Tibial nerve (tissue), 4 donors: Measurements from ENCODE around the gene RHOBTB3. TPM values are rescaled to one million over a fixed set of nuclear protein-coding genes. Genes with fewer than 3 reads are reported as not detected.

Source experiments
- DNase-seq, 2 donors: peaks; one replicate each; pipeline ENCODE4 v3.0.0-alpha.2; 2019; ENCODE audit warnings: low spot score in 2 of 2
- H3K27ac ChIP-seq, 4 donors: fragments of 200-600 bp; sonication (generic) in 3 of 4; one replicate each; pipeline ENCODE4 v1.5.1; 2017 to 2019; ENCODE audit warnings: mild to moderate bottlenecking in 1 of 4
- H3K27me3 ChIP-seq, 2 donors: fragments of 200-600 bp; sonication (generic) in 1 of 2; one replicate each; pipeline versions ENCODE4 v1.5.1 to v1.6.0; 2017 to 2019
- H3K36me3 ChIP-seq, 3 donors: fragments of 200-600 bp; sonication (generic); one replicate each; pipeline ENCODE4 v1.5.1; 2018 to 2019
- H3K4me1 ChIP-seq, 4 donors: fragments of 200-600 bp; sonication (generic) in 3 of 4; one replicate each; pipeline ENCODE4 v1.5.1; 2017 to 2019
- H3K4me3 ChIP-seq, 4 donors: fragments of 200-600 bp; sonication (generic) in 3 of 4; one replicate each; pipeline ENCODE4 v1.5.1; 2017 to 2019; ENCODE audit warnings: mild to moderate bottlenecking in 1 of 4, moderate library complexity in 1 of 4
- H3K9me3 ChIP-seq, 4 donors: fragments of 200-600 bp; sonication (generic) in 3 of 4; one replicate each; pipeline ENCODE4 v1.5.1; 2017 to 2019
- EP300 ChIP-seq, 2 donors: sonication (generic); formaldehyde crosslinking; IDR thresholded peaks; one replicate each; pipeline ENCODE4 v1.6.1; 2017; ENCODE audit warnings: antibody characterized with exemption in 2 of 2, mild to moderate bottlenecking in 1 of 2
- POLR2A ChIP-seq, 2 donors: fragments of 450-650 bp; IDR thresholded peaks; one replicate each; pipeline ENCODE4 v1.6.1; 2017; ENCODE audit warnings: antibody characterized with exemption in 2 of 2, mild to moderate bottlenecking in 2 of 2, moderate library complexity in 2 of 2
- WGBS, 2 donors: methylation state at CpG; one replicate each; pipeline ENCODE4 v1.1.5; 2018; 5-methylcytosine and 5-hydroxymethylcytosine counted together
- total RNA-seq, 4 donors: library from RNA; depleted of rRNA; stranded (reverse); fragments of >200 nt; gene quantifications; one replicate each; pipeline ENCODE4 v1.1.0, GENCODE V29; 2016
- TF ChIP-seq, protein P1 (sequence below), 5 experiments: fragments of 200-600 bp in 3 of 5; fragments of 450-650 bp in 2 of 5; sonication (generic) in 3 of 5; IDR thresholded peaks; one replicate each; pipeline ENCODE4 v1.5.1; 2016 to 2019; ENCODE audit warnings: antibody characterized with exemption in 5 of 5, mild to moderate bottlenecking in 3 of 5, moderate library complexity in 2 of 5

RHOBTB3 gene
- total RNA-seq, 4 donors from 2014 or later: 130 to 219 (median 195) TPM

DNA sequence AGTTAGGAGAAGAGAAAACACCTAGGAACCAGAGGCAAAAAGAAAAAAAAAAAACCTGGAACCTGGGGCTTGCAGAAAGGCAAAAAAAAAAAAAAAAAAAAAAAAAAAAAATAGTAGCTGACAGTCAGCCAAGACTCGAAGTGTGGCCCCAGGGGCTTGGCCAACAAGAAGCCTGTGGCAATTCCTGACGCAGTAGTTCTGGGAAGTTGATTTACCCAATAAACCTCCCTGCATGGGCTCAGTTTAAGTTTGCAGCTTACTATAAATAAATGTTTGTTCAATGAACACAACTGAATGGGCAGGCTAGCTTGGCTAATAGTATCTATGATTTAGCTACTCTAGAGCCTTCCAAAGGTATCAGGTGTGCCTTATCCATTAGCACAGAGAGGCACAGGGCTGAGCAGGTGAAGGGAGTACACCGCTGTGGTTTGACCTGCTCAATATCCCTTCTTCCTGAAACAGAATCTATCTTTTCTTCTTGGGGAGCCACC lies 112.6 kb downstream of the RHOBTB3 start:
- peaks cover 0 to 24% (median 8%) of the 10 kb centered on the region in 4 donors for H3K4me1 ChIP-seq
- no peak for TF ChIP-seq POLR2A (IDR thresholded peaks at IDR 0.05)
- peak in 1 of 2 donors; percentile 72 for TF ChIP-seq EP300 (IDR thresholded peaks at IDR 0.05)
- DNase-seq: peak in 1 of 2 donors; percentile 59
- H3K36me3 ChIP-seq: no peaks in the 10 kb centered on the region
- H3K9me3 ChIP-seq: no peaks in the 10 kb centered on the region
- 63 to 68% methylated on average over 3 of the region's 3 CpGs for WGBS, 2 donors
- no peak overlapping the region for H3K4me3 ChIP-seq
- no peaks in the 10 kb centered on the region for H3K27me3 ChIP-seq
- peak overlapping the region in 3 of 4 donors; percentile 26 to 72 (median 70) for H3K27ac ChIP-seq

DNA sequence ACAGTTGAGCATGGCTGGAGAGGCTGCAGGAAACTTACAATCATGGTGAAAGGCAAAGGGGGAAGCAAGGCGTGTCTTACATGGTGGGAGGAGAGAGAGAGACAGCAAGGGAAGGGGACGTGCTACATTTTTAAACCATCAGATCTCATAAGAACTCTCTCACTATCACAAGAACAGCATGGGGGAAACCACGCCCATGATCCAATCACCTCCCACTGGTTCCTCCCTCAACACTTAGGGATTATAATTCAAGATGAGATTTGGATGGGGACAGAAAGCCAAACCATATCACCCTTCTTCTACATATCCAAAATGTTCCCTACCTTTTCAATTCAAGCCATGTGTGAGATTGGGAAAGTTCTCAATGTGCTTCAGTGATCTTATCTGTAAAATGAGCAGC lies 114.3 kb downstream of the RHOBTB3 start:
- TF ChIP-seq, protein P1, sequence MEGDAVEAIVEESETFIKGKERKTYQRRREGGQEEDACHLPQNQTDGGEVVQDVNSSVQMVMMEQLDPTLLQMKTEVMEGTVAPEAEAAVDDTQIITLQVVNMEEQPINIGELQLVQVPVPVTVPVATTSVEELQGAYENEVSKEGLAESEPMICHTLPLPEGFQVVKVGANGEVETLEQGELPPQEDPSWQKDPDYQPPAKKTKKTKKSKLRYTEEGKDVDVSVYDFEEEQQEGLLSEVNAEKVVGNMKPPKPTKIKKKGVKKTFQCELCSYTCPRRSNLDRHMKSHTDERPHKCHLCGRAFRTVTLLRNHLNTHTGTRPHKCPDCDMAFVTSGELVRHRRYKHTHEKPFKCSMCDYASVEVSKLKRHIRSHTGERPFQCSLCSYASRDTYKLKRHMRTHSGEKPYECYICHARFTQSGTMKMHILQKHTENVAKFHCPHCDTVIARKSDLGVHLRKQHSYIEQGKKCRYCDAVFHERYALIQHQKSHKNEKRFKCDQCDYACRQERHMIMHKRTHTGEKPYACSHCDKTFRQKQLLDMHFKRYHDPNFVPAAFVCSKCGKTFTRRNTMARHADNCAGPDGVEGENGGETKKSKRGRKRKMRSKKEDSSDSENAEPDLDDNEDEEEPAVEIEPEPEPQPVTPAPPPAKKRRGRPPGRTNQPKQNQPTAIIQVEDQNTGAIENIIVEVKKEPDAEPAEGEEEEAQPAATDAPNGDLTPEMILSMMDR (IDR thresholded peaks at IDR 0.05): no peak
- TF ChIP-seq EP300 (IDR thresholded peaks at IDR 0.05): no peak
- TF ChIP-seq POLR2A (IDR thresholded peaks at IDR 0.05): no peak
- Histone ChIP-seq H3K4me3 (no peak overlapping the region), H3K4me1 (peaks cover 0 to 29% (median 8%) of the 10 kb centered on the region in 4 donors), H3K9me3 (no peaks in the 10 kb centered on the region), H3K27me3 (no peaks in the 10 kb centered on the region), H3K36me3 (no peaks in the 10 kb centered on the region), H3K27ac (peak overlapping the region in 1 of 4 donors; percentile 30)
- DNase-seq: no peak
- WGBS, 2 donors: 71 to 86% methylated on average over 3 of the region's 3 CpGs

Other genes starting within 250 kb of the RHOBTB3 start
- gene SKIC3, start 176.4 kb upstream of the RHOBTB3 start, total RNA-seq: 10 to 100 TPM; 52.8 to 83.3 (median 75.0) TPM
- 10 to 100 TPM; 11.0 to 19.9 (median 13.7) TPM for gene ARSK, start 176.2 kb upstream of the RHOBTB3 start, total RNA-seq
- 1 to 10 TPM in 3 of 4 donors, under 1 TPM in 1; 0.44 to 3.1 (median 2.7) TPM for gene GPR150, start 111.2 kb upstream of the RHOBTB3 start, total RNA-seq
- gene RFESD, start 84.6 kb upstream of the RHOBTB3 start, total RNA-seq: 1 to 10 TPM in 3 of 4 donors, under 1 TPM in 1; 0.98 to 2.1 (median 1.3) TPM
- 1 to 10 TPM in 1 of 4 donors, not detected in 3; 1.2 TPM for gene SPATA9, start 48.3 kb upstream of the RHOBTB3 start, total RNA-seq
- 10 to 100 TPM; 15.3 to 72.0 (median 40.4) TPM for gene GLRX, start 91.4 kb downstream of the RHOBTB3 start, total RNA-seq
- 10 to 100 TPM; 72.2 to 87.6 (median 79.6) TPM for gene ELL2, start 230.5 kb downstream of the RHOBTB3 start, total RNA-seq